ENCODE results near the gene TOR3A.

TOR3A gene

GRCh38 chr1:179066471-179066870, 15.4 kb upstream of the TOR3A start:
- no peak for DNase-seq (ENCODE audit: low read depth in 2 of 2)

GRCh38 chr1:179077396-179077795, 4.5 kb upstream of the TOR3A start:
- no peak for DNase-seq (ENCODE audit: low read depth in 2 of 2)

GRCh38 chr1:179079113-179079761, 2.6 kb upstream of the TOR3A start:
- DNase-seq (ENCODE audit: low read depth in 2 of 2), result peak in 1 of 2 donors; percentile 16

- DNase-seq (ENCODE audit: low read depth in 2 of 2), result peak in 1 of 2 donors; percentile 17
These were observed 794 bp upstream of the TOR3A start for GRCh38 chr1:179080866-179081686.

- peak in 1 of 2 donors; percentile 35 for DNase-seq (ENCODE audit: low read depth in 2 of 2)
These were observed 596 bp downstream of the TOR3A start for GRCh38 chr1:179082333-179082998.

GRCh38 chr1:179082999-179083335, 1.1 kb downstream of the TOR3A start:
- DNase-seq (ENCODE audit: low read depth in 2 of 2), result no peak

- DNase-seq (ENCODE audit: low read depth in 2 of 2), result no peak
These were observed 1.7 kb downstream of the TOR3A start for GRCh38 chr1:179083533-179083932.

GRCh38 chr1:179087665-179088064, 5.8 kb downstream of the TOR3A start:
- no peak for DNase-seq (ENCODE audit: low read depth in 2 of 2)

GRCh38 chr1:179089827-179090482, 8.1 kb downstream of the TOR3A start:
- DNase-seq (ENCODE audit: low read depth in 2 of 2), result no peak

- DNase-seq (ENCODE audit: low read depth in 2 of 2), result no peak
These were observed 8.7 kb downstream of the TOR3A start for GRCh38 chr1:179090522-179090921.

- DNase-seq (ENCODE audit: low read depth in 2 of 2), result no peak
These were observed 9.1 kb downstream of the TOR3A start for GRCh38 chr1:179090923-179091322.

GRCh38 chr1:179091691-179092165, 9.9 kb downstream of the TOR3A start:
- no peak for DNase-seq (ENCODE audit: low read depth in 2 of 2)

GRCh38 chr1:179092896-179093461, 11.1 kb downstream of the TOR3A start:
- DNase-seq (ENCODE audit: low read depth in 2 of 2), result no peak

GRCh38 chr1:179094818-179095217, 12.9 kb downstream of the TOR3A start:
- no peak for DNase-seq (ENCODE audit: low read depth in 2 of 2)

- DNase-seq (ENCODE audit: low read depth in 2 of 2), result no peak
These were observed 13.5 kb downstream of the TOR3A start for GRCh38 chr1:179095377-179095776.

GRCh38 chr1:179095924-179096323, 14.1 kb downstream of the TOR3A start:
- DNase-seq (ENCODE audit: low read depth in 2 of 2), result no peak

GRCh38 chr1:179099891-179100290, 18.0 kb downstream of the TOR3A start:
- DNase-seq (ENCODE audit: low read depth in 2 of 2), result no peak

- no peak for DNase-seq (ENCODE audit: low read depth in 2 of 2)
These were observed 19.7 kb downstream of the TOR3A start for GRCh38 chr1:179101566-179101965.

- no peak for DNase-seq (ENCODE audit: low read depth in 2 of 2)
These were observed 22.1 kb downstream of the TOR3A start for GRCh38 chr1:179103999-179104398.

GRCh38 chr1:179104611-179105250, 22.9 kb downstream of the TOR3A start:
- DNase-seq (ENCODE audit: low read depth in 2 of 2), result no peak

GRCh38 chr1:179105393-179105792, 23.5 kb downstream of the TOR3A start:
- DNase-seq (ENCODE audit: low read depth in 2 of 2), result no peak
